WTC11 (cell line): ENCODE measurements around the gene RPS5. TPM values are rescaled to one million over a fixed set of nuclear protein-coding genes. Genes with fewer than 3 reads are reported as not detected.

Experiments
- ATF3 ChIP-seq: sonication (generic); formaldehyde crosslinking; conservative IDR thresholded peaks from 2 replicates; pipeline ENCODE4 v1.8.1; 2022; ENCODE audit warnings: mild to moderate bottlenecking, missing genetic modification reagents
- CBFB ChIP-seq: sonication (generic); formaldehyde crosslinking; IDR thresholded peaks from 2 replicates; pipeline ENCODE4 v1.8.1; 2022; ENCODE audit warnings: mild to moderate bottlenecking, low read depth, missing genetic modification reagents
- CREM ChIP-seq: sonication (generic); formaldehyde crosslinking; IDR thresholded peaks from 2 replicates; pipeline ENCODE4 v1.8.1; 2022; ENCODE audit warnings: mild to moderate bottlenecking, missing genetic modification reagents, moderate library complexity
- ELF4 ChIP-seq: sonication (generic); formaldehyde crosslinking; IDR thresholded peaks from 2 replicates; pipeline ENCODE4 v1.8.1; 2022; ENCODE audit warnings: low read depth, mild to moderate bottlenecking, moderate library complexity, missing genetic modification reagents
- EMX1 ChIP-seq: fragments of 250-450 bp; sonication (Bioruptor Pico); IDR thresholded peaks from 2 replicates; pipeline ENCODE4 v1.8.0; 2021; ENCODE audit warnings: mild to moderate bottlenecking
- GABPB1 ChIP-seq: sonication (generic); formaldehyde crosslinking; IDR thresholded peaks from 2 replicates; pipeline ENCODE4 v1.8.1; 2023; ENCODE audit warnings: mild to moderate bottlenecking, missing genetic modification reagents
- GTF2I ChIP-seq: fragments of 250-450 bp; sonication (Bioruptor Pico); conservative IDR thresholded peaks from 2 replicates; pipeline ENCODE4 v1.4.0; 2021; ENCODE audit warnings: mild to moderate bottlenecking
- HMGXB4 ChIP-seq: sonication (generic); formaldehyde crosslinking; IDR thresholded peaks from 2 replicates; pipeline ENCODE4 v1.8.1; 2023; ENCODE audit warnings: mild to moderate bottlenecking, moderate library complexity, missing genetic modification reagents
- JAZF1 ChIP-seq: fragments of 250-450 bp; sonication (Bioruptor Pico); IDR thresholded peaks from 2 replicates; pipeline ENCODE4 v1.9.0; 2021; ENCODE audit warnings: moderate library complexity, mild to moderate bottlenecking, inconsistent platforms
- KAT7 ChIP-seq: sonication (generic); formaldehyde crosslinking; IDR thresholded peaks from 2 replicates; pipeline ENCODE4 v1.8.1; 2023; ENCODE audit warnings: missing genetic modification reagents, mild to moderate bottlenecking, borderline replicate concordance
- NFYB ChIP-seq: sonication (generic); formaldehyde crosslinking; conservative IDR thresholded peaks from 2 replicates; pipeline ENCODE4 v1.8.0; 2022; ENCODE audit warnings: low read depth, missing genetic modification reagents
- PRRX2 ChIP-seq: fragments of 250-450 bp; sonication (Bioruptor Pico); IDR thresholded peaks from 2 replicates; pipeline ENCODE4 v1.8.0; 2021; ENCODE audit warnings: mild to moderate bottlenecking
- SMAD4 ChIP-seq: sonication (generic); formaldehyde crosslinking; IDR thresholded peaks from 2 replicates; pipeline ENCODE4 v1.8.0; 2022; ENCODE audit warnings: mild to moderate bottlenecking, missing genetic modification reagents
- SP1 ChIP-seq: sonication (generic); formaldehyde crosslinking; conservative IDR thresholded peaks from 2 replicates; pipeline ENCODE4 v1.8.1; 2022; ENCODE audit warnings: missing genetic modification reagents
- TP53 ChIP-seq: sonication (generic); formaldehyde crosslinking; IDR thresholded peaks from 2 replicates; pipeline ENCODE4 v1.8.1; 2023; ENCODE audit warnings: mild to moderate bottlenecking, missing genetic modification reagents
- ZNF219 ChIP-seq: sonication (generic); formaldehyde crosslinking; IDR thresholded peaks from 2 replicates; pipeline ENCODE4 v1.8.0; 2023; ENCODE audit warnings: missing genetic modification reagents, mild to moderate bottlenecking, borderline replicate concordance
- ZNF263 ChIP-seq: sonication (generic); formaldehyde crosslinking; IDR thresholded peaks from 2 replicates; pipeline ENCODE4 v1.8.1; 2022; ENCODE audit warnings: low read depth, mild to moderate bottlenecking, moderate library complexity, missing genetic modification reagents
- ZNF396 ChIP-seq: fragments of 250-450 bp; sonication (Bioruptor Pico); IDR thresholded peaks from 2 replicates; pipeline ENCODE4 v1.8.0; 2021; ENCODE audit warnings: mild to moderate bottlenecking, moderate library complexity, borderline replicate concordance
- ZNF425 ChIP-seq: fragments of 250-450 bp; sonication (Bioruptor Pico); conservative IDR thresholded peaks from 2 replicates; pipeline ENCODE4 v1.9.0; 2021; ENCODE audit warnings: mild to moderate bottlenecking
- ZNF512 ChIP-seq: sonication (generic); formaldehyde crosslinking; IDR thresholded peaks from 2 replicates; pipeline ENCODE4 v1.8.1; 2022; ENCODE audit warnings: missing genetic modification reagents, borderline replicate concordance
- ZNF671 ChIP-seq: fragments of 250-450 bp; sonication (Bioruptor Pico); IDR thresholded peaks from 2 replicates; pipeline ENCODE4 v1.8.0; 2021; ENCODE audit warnings: mild to moderate bottlenecking
- total RNA-seq: library from RNA; stranded (reverse); gene quantifications from 3 replicates; pipeline ENCODE4 v1.2.3, GENCODE V29; 2021
- TF ChIP-seq, protein P1 (sequence below): fragments of 200-600 bp; IDR thresholded peaks from 2 replicates; pipeline ENCODE4 v1.8.0; 2022; ENCODE audit warnings: antibody characterized with exemption

Gene RPS5
- total RNA-seq, 1 experiment from 2014 or later = 1,502 TPM

GRCh38 chr19:58386576-58387337 lies at the start of gene RPS5 (continued):
- TF ChIP-seq, protein P1, sequence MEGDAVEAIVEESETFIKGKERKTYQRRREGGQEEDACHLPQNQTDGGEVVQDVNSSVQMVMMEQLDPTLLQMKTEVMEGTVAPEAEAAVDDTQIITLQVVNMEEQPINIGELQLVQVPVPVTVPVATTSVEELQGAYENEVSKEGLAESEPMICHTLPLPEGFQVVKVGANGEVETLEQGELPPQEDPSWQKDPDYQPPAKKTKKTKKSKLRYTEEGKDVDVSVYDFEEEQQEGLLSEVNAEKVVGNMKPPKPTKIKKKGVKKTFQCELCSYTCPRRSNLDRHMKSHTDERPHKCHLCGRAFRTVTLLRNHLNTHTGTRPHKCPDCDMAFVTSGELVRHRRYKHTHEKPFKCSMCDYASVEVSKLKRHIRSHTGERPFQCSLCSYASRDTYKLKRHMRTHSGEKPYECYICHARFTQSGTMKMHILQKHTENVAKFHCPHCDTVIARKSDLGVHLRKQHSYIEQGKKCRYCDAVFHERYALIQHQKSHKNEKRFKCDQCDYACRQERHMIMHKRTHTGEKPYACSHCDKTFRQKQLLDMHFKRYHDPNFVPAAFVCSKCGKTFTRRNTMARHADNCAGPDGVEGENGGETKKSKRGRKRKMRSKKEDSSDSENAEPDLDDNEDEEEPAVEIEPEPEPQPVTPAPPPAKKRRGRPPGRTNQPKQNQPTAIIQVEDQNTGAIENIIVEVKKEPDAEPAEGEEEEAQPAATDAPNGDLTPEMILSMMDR = no peak
- TF ChIP-seq PRRX2 (CRISPR knock-in tag) = no peak
- TF ChIP-seq ZNF512 = no peak
- TF ChIP-seq ZNF396 (CRISPR knock-in tag) = no peak
- no peak for TF ChIP-seq SMAD4 (CRISPR knock-in tag)
- TF ChIP-seq ZNF671 = no peak
- TF ChIP-seq ELF4 (CRISPR knock-in tag) = 0 out of 2 replicates have a peak, but pooled peaks have one; percentile 31
- TF ChIP-seq ATF3 (CRISPR knock-in tag) = no peak
- no peak for TF ChIP-seq KAT7 (CRISPR knock-in tag)
- peak; percentile 74; the same call in 1 of the 2 replicates for TF ChIP-seq HMGXB4 (CRISPR knock-in tag)
- no peak for TF ChIP-seq CBFB
- no peak for TF ChIP-seq ZNF219
- no peak for TF ChIP-seq ZNF425 (CRISPR knock-in tag)
- no peak for TF ChIP-seq GTF2I (CRISPR knock-in tag)
- TF ChIP-seq SP1 = peak; percentile 85
- 0 out of 2 replicates have a peak, but pooled peaks have one; percentile 16 for TF ChIP-seq ZNF263 (CRISPR knock-in tag)
- peak; percentile 82 for TF ChIP-seq CREM
- no peak for TF ChIP-seq JAZF1
- TF ChIP-seq NFYB (CRISPR knock-in tag) = peak; percentile 78
- no peak for TF ChIP-seq TP53 (CRISPR knock-in tag)
- no peak for TF ChIP-seq EMX1 (CRISPR knock-in tag)
- TF ChIP-seq GABPB1 (CRISPR knock-in tag) = peak; percentile 26
- TF ChIP-seq, all 79 proteins: peak for 27
